HEK293T (cell line): ENCODE measurements around the gene RAB26.

Source experiments
- ARNT ChIP-seq: fragments of 450-650 bp; IDR thresholded peaks from 2 replicates; pipeline ENCODE4 v1.6.1; 2017; ENCODE audit warnings: mild to moderate bottlenecking
- BHLHE40 ChIP-seq: fragments of 450-650 bp; IDR thresholded peaks from 2 replicates; pipeline ENCODE4 v1.6.1; 2016; ENCODE audit warnings: mild to moderate bottlenecking, moderate library complexity, borderline replicate concordance
- LEF1 ChIP-seq: fragments of 450-650 bp; IDR thresholded peaks from 2 replicates; pipeline ENCODE4 v1.6.1; 2017; ENCODE audit warnings: mild to moderate bottlenecking, borderline replicate concordance
- NFRKB ChIP-seq: fragments of 450-650 bp; IDR thresholded peaks from 2 replicates; pipeline ENCODE4 v1.6.1; 2016; ENCODE audit warnings: mild to moderate bottlenecking, moderate library complexity

DNA sequence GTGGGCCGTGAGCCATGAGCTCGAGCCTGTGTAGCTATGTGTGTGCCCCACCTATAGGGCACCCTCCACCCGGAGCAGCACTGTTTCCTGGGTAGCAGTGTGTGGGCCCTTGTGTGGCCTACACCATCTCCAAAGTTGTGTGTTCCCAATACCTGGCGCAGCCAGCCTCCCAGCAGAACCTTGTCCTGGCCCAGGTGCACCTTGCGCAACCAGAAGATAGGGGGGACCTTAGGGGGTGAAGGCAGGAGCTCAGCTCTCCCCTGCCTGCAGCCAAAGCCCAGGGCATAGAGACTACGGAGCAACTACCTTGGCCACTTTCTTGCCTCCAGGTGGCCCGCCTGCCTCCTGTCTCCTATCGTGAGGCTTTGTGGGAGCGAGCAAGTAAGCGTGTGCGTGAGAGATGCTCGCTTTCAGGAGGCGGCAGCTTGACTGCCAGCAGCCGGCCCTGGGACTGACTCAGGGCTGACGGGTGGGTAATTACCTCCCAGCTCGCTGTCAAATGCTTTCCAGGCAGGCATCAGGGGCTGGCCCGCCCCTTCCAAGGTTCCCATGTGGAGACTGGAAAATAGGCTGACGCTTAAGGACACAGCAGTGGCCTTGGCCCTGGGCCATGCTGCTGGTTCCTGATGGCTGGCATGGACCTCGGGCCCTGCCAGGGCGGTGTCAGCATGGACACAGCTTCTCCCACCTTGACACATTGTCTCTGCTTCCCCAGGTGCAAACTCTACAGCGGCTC lies 26.1 kb downstream of the RAB26 start:
- TF ChIP-seq ARNT: no peak
- TF ChIP-seq LEF1: no peak
- no peak for TF ChIP-seq BHLHE40
- no peak for TF ChIP-seq NFRKB
